ENCODE results near the gene ABCD1. TPM values are rescaled to one million over a fixed set of nuclear protein-coding genes. Genes with fewer than 3 reads are reported as not detected.

ABCD1 gene
- total RNA-seq, 1 experiment from 2014 or later: 44.4 TPM

- Histone ChIP-seq H3K4me3 (ENCODE audit: low read length) (no peak overlapping the region), H3K9me3 (ENCODE audit: low read length) (no peaks in the 10 kb centered on the region), H3K9me2 (replicated peaks; ENCODE audit: low read length) (no peaks in the 10 kb centered on the region), H2AFZ (ENCODE audit: low read length) (no peak overlapping the region), H3K79me2 (ENCODE audit: low read length) (no peaks in the 10 kb centered on the region), H3K27me3 (ENCODE audit: low read length) (no peaks in the 10 kb centered on the region), H3K4me1 (ENCODE audit: insufficient read depth, low read length) (no peaks in the 10 kb centered on the region), H3K27ac (ENCODE audit: low read length) (no peak overlapping the region), H4K20me1 (ENCODE audit: low read length) (no peaks in the 10 kb centered on the region), H3K9ac (ENCODE audit: low read length) (no peak overlapping the region), H3K4me2 (ENCODE audit: low read length) (no peak overlapping the region), H3F3A (ENCODE audit: low read length, unreplicated experiment) (no peaks in the 10 kb centered on the region), H3K36me3 (ENCODE audit: low read depth, low read length) (no peaks in the 10 kb centered on the region; the same call in 1 of the 2 replicates)
- no TSS peak for BruUV-seq (replicated peaks)
- ATAC-seq: peak; percentile 38; the same call in 1 of the 2 replicates
- intact Hi-C loops (cut with micrococcal nuclease): no loop called here
- ChIA-PET CTCF (interaction anchor here (0.7 to 1.0 kb wide), 2 partner anchors 11 to 173 kb away, joined by 4 to 7 read pairs; no protein-coding TSS in a partner anchor), POLR2A (ENCODE audit: unreplicated experiment) (no interaction called here)
- no peak for TF ChIP-seq EZH2phosphoT487 (IDR thresholded peaks at IDR 0.05; ENCODE audit: borderline replicate concordance, low read length)
- TF ChIP-seq CTCF (conservative IDR thresholded peaks at IDR 0.05; ENCODE audit: low read depth, low read length): no peak; the same call in 1 of the 2 replicates
- no peak for DNase-seq
Observed at GRCh38 chrX:153755136-153755535, 30.5 kb downstream of the ABCD1 start.

GRCh38 chrX:153761863-153762262 is 37.2 kb downstream of the ABCD1 start:
- H4K20me1 ChIP-seq (ENCODE audit: low read length): no peaks in the 10 kb centered on the region
- no TSS peak for BruUV-seq (replicated peaks)
- intact Hi-C loops (cut with micrococcal nuclease): loop anchor here (5.0 kb wide), 1 partner anchor 165 kb away; the partner anchor contains the start of gene ARHGAP4

More at GRCh38 chrX:153761863-153762262, 37.2 kb downstream of the ABCD1 start:
- H3K9ac ChIP-seq (ENCODE audit: low read length): no peak overlapping the region
- H3K4me2 ChIP-seq (ENCODE audit: low read length): no peak overlapping the region
- TF ChIP-seq EZH2 (IDR thresholded peaks at IDR 0.05; ENCODE audit: low read length, unreplicated experiment) (no peak), CTCF (conservative IDR thresholded peaks at IDR 0.05; ENCODE audit: low read depth, low read length) (no peak), EZH2phosphoT487 (IDR thresholded peaks at IDR 0.05; ENCODE audit: borderline replicate concordance, low read length) (no peak)
- CTCF ChIA-PET: no interaction called here
- H3K36me3 ChIP-seq (ENCODE audit: low read depth, low read length): no peaks in the 10 kb centered on the region
- no peaks in the 10 kb centered on the region for H3F3A ChIP-seq (ENCODE audit: low read length, unreplicated experiment)
- ATAC-seq (no peak), DNase-seq (no peak)
- POLR2A ChIA-PET (ENCODE audit: unreplicated experiment): no interaction called here
- no peak overlapping the region for H3K27ac ChIP-seq (ENCODE audit: low read length)
- H3K4me3 ChIP-seq (ENCODE audit: low read length): no peak overlapping the region
- H3K9me3 ChIP-seq (ENCODE audit: low read length): no peaks in the 10 kb centered on the region
- H2AFZ ChIP-seq (ENCODE audit: low read length): no peak overlapping the region
- no peaks in the 10 kb centered on the region for H3K27me3 ChIP-seq (ENCODE audit: low read length)
- H3K79me2 ChIP-seq (ENCODE audit: low read length): peaks cover 22% of the 10 kb centered on the region
- H3K4me1 ChIP-seq (ENCODE audit: insufficient read depth, low read length): peaks cover 26% of the 10 kb centered on the region
- H3K9me2 ChIP-seq (replicated peaks; ENCODE audit: low read length): no peaks in the 10 kb centered on the region
